ENCODE results near the gene SERTAD2. TPM values are rescaled to one million over a fixed set of nuclear protein-coding genes. Genes with fewer than 3 reads are reported as not detected.
A peak's percentile ranks its signal among the peaks of the same experiment; 100 is the strongest.

Gene SERTAD2
- total RNA-seq, 2 donors from 2014 or later = 11.2 to 20.7 TPM

- H3K27me3 ChIP-seq = no peaks in the 10 kb centered on the region
- H3K36me3 ChIP-seq = no peaks in the 10 kb centered on the region
- peaks cover 19% of the 10 kb centered on the region for H3K4me1 ChIP-seq
- no peaks in the 10 kb centered on the region for H3K9me3 ChIP-seq
- no peak for TF ChIP-seq CTCF (IDR thresholded peaks at IDR 0.05)
- no peak overlapping the region for H3K9ac ChIP-seq (ENCODE audit: low read depth in 2 of 2, low read length in 2 of 2)
- no peak for DNase-seq
- peak overlapping the region; percentile 99 for H3K27ac ChIP-seq
- intact Hi-C loops (cut with DNase I) = loop anchor here (10.0 kb wide), 1 partner anchor 73 kb away; no protein-coding TSS in a partner anchor
- H3K4me3 ChIP-seq = no peak overlapping the region
These were observed 2.1 kb downstream of the SERTAD2 start for GRCh38 chr2:64651590-64651989.

- peaks cover 19% of the 10 kb centered on the region for H3K4me1 ChIP-seq
- no peak overlapping the region for H3K4me3 ChIP-seq
- H3K27ac ChIP-seq = no peak overlapping the region
- H3K27me3 ChIP-seq = no peaks in the 10 kb centered on the region
- no peaks in the 10 kb centered on the region for H3K9me3 ChIP-seq
- TF ChIP-seq CTCF (IDR thresholded peaks at IDR 0.05) = no peak
- intact Hi-C loops (cut with DNase I) = loop anchor here (10.0 kb wide), 1 partner anchor 74 kb away; no protein-coding TSS in a partner anchor
- peak overlapping the region in 1 of 2 donors; percentile 7 for H3K9ac ChIP-seq (ENCODE audit: low read depth in 2 of 2, low read length in 2 of 2)
- DNase-seq = peak; percentile 85
- H3K36me3 ChIP-seq = no peaks in the 10 kb centered on the region
These were observed 2.9 kb downstream of the SERTAD2 start for GRCh38 chr2:64650722-64651338.

- Histone ChIP-seq H3K27ac (no peak overlapping the region), H3K9me3 (no peaks in the 10 kb centered on the region), H3K36me3 (no peaks in the 10 kb centered on the region), H3K9ac (ENCODE audit: low read depth in 2 of 2, low read length in 2 of 2) (peak overlapping the region in 1 of 2 donors; percentile 23), H3K27me3 (no peaks in the 10 kb centered on the region), H3K4me1 (peaks cover 19% of the 10 kb centered on the region), H3K4me3 (no peak overlapping the region)
- intact Hi-C loops (cut with DNase I) = loop anchor here (10.0 kb wide), 1 partner anchor 75 kb away; no protein-coding TSS in a partner anchor
- DNase-seq = no peak
- no peak for TF ChIP-seq CTCF (IDR thresholded peaks at IDR 0.05)
These were observed 3.4 kb downstream of the SERTAD2 start for GRCh38 chr2:64650296-64650695.

- Histone ChIP-seq H3K27ac (peak overlapping the region; percentile 56), H3K36me3 (no peaks in the 10 kb centered on the region), H3K27me3 (no peaks in the 10 kb centered on the region), H3K4me1 (peaks cover 19% of the 10 kb centered on the region), H3K9ac (ENCODE audit: low read depth in 2 of 2, low read length in 2 of 2) (peak overlapping the region; percentile 47 to 73), H3K9me3 (no peaks in the 10 kb centered on the region), H3K4me3 (no peak overlapping the region)
- intact Hi-C loops (cut with DNase I) = loop anchor here (5.0 to 10.0 kb wide), 2 partner anchors 75 to 213 kb away; no protein-coding TSS in a partner anchor
- no peak for TF ChIP-seq CTCF (IDR thresholded peaks at IDR 0.05)
- peak; percentile 62 for DNase-seq
These were observed 4.1 kb downstream of the SERTAD2 start for GRCh38 chr2:64649626-64650025.

GRCh38 chr2:64649013-64649484 lies 4.7 kb downstream of the SERTAD2 start:
- H3K9ac ChIP-seq (ENCODE audit: low read depth in 2 of 2, low read length in 2 of 2) = peak overlapping the region in 1 of 2 donors; percentile 73
- no peaks in the 10 kb centered on the region for H3K9me3 ChIP-seq
- peak; percentile 66 for DNase-seq
- intact Hi-C loops (cut with DNase I) = loop anchor here (5.0 kb wide), 1 partner anchor 213 kb away; no protein-coding TSS in a partner anchor
- no peaks in the 10 kb centered on the region for H3K36me3 ChIP-seq
- H3K4me1 ChIP-seq = peaks cover 19% of the 10 kb centered on the region
- no peak for TF ChIP-seq CTCF (IDR thresholded peaks at IDR 0.05)
- H3K27ac ChIP-seq = peak overlapping the region; percentile 56
- no peak overlapping the region for H3K4me3 ChIP-seq
- no peaks in the 10 kb centered on the region for H3K27me3 ChIP-seq

Measured in colonic mucosa (tissue), 4 donors.